PC-9 (cell line): ENCODE measurements around the gene CCDC18. TPM values are rescaled to one million over a fixed set of nuclear protein-coding genes. Genes with fewer than 3 reads are reported as not detected.
"Not testable (repeated sequence)": the region's sequence is repeated elsewhere in the genome, so short reads cannot be mapped to it uniquely, and the experiment has no call there.

Experiments used
- BruUV-seq: library from RNA; stranded (reverse); fragments of 400-500 nt; replicated peaks from 2 replicates; lab custom pipeline; 2021; lab: Mats Ljungman, UMichigan
- CTCF ChIA-PET: fragments of 300-600 bp; sonication (Branson Sonifier 250); formaldehyde crosslinking; loops from one replicate; lab custom pipeline; 2022; ENCODE audit warnings: antibody characterized with exemption; lab: Charles Lee
- POLR2A ChIA-PET: fragments of 300-600 bp; sonication (Branson Sonifier 250); formaldehyde crosslinking; loops from one replicate; lab custom pipeline; 2022; ENCODE audit warnings: antibody characterized with exemption; ENCODE audit not compliant: unreplicated experiment; lab: Charles Lee
- DNase-seq, 2 experiments: peaks; one replicate each; pipeline versions ENCODE4 v3.0.0 to v3.0.0-alpha.2; 2015 to 2022; ENCODE audit warnings: mixed read lengths in 1 of 2
- H2AFZ ChIP-seq: fragments of 200-600 bp; sonication (generic); 2 replicates; pipeline ENCODE4 v1.8.1; 2017; ENCODE audit warnings: antibody characterized with exemption
- H3F3A ChIP-seq: fragments of 200-600 bp; sonication (generic); 2 replicates; pipeline ENCODE4 v1.8.1; 2017; ENCODE audit warnings: antibody characterized with exemption, mild to moderate bottlenecking, low read depth; ENCODE audit not compliant: insufficient read depth
- H3K27ac ChIP-seq: fragments of 200-600 bp; sonication (generic); 2 replicates; pipeline ENCODE4 v1.6.1; 2016; ENCODE audit warnings: mixed run types
- H3K27me3 ChIP-seq: fragments of 200-600 bp; sonication (generic); 2 replicates; pipeline ENCODE4 v1.6.1; 2016; ENCODE audit warnings: low read depth, mixed run types; ENCODE audit not compliant: insufficient read depth
- H3K36me3 ChIP-seq: fragments of 200-600 bp; sonication (generic); 2 replicates; pipeline ENCODE4 v1.6.1; 2016; ENCODE audit warnings: low read depth, mixed run types
- H3K4me1 ChIP-seq: fragments of 200-600 bp; sonication (generic); replicated peaks from 2 replicates; pipeline ENCODE4 v1.6.1; 2016; ENCODE audit warnings: mixed run types; ENCODE audit not compliant: insufficient read depth
- H3K4me2 ChIP-seq: fragments of 200-600 bp; sonication (generic); 2 replicates; pipeline ENCODE4 v1.6.1; 2017; ENCODE audit warnings: mixed run types
- H3K4me3 ChIP-seq: fragments of 200-600 bp; sonication (generic); 2 replicates; pipeline ENCODE4 v1.6.1; 2016; ENCODE audit warnings: mixed run types
- H3K79me2 ChIP-seq: fragments of 200-600 bp; sonication (generic); 2 replicates; pipeline ENCODE4 v1.6.1; 2017; ENCODE audit warnings: low read depth, mixed run types
- H3K9me2 ChIP-seq: fragments of 200-600 bp; sonication (generic); 2 replicates; pipeline ENCODE4 v1.8.1; 2017; ENCODE audit warnings: mild to moderate bottlenecking; ENCODE audit not compliant: insufficient read depth
- H3K9me3 ChIP-seq: fragments of 200-600 bp; sonication (generic); 2 replicates; pipeline ENCODE4 v1.8.1; 2016; ENCODE audit warnings: low read depth; ENCODE audit not compliant: insufficient read depth
- H4K20me1 ChIP-seq: fragments of 200-600 bp; sonication (generic); 2 replicates; pipeline ENCODE4 v1.8.1; 2017; ENCODE audit not compliant: insufficient read depth
- EZH2 ChIP-seq: fragments of 200-600 bp; sonication (generic); IDR thresholded peaks from 2 replicates; pipeline ENCODE4 v1.8.0; 2017; ENCODE audit warnings: antibody characterized with exemption, low read depth
- intact Hi-C: fragments of 100-400 bp; cut with micrococcal nuclease; formaldehyde crosslinking; loops from one replicate; pipeline ENCODE4 v1.10.0; 2022; ENCODE audit not compliant: unreplicated experiment
- total RNA-seq: library from RNA; stranded (reverse); gene quantifications from 2 replicates; pipeline ENCODE4 v1.2.3, GENCODE V29; 2021
- TF ChIP-seq, protein P1 (sequence below): fragments of 200-600 bp; sonication (generic); conservative IDR thresholded peaks from 2 replicates; pipeline ENCODE4 v1.6.1; 2017; ENCODE audit warnings: mixed run types, antibody characterized with exemption, mild to moderate bottlenecking, moderate library complexity

The CCDC18 gene
- total RNA-seq, 1 experiment from 2014 or later = 15.4 TPM

DNA sequence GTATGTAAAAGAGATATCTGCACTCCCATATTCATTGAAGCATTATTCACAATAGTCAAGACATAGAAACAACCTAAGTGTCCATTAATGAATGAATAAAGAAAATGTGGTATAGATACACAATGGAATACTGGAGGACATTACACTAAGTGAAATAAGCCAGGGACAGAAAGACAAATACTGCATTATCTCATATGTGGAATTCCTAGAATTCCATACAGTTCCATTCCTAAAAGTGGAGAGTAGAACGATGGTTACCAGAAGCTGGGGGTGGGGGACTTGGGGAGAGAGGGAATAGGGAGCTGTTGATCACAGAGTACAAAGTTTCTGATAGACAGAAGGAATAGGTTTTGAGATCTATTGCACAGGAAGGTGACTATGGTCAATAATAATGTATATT, 7.7 kb upstream of the CCDC18 start:
- no peaks in the 10 kb centered on the region for H3K9me2 ChIP-seq
- peaks cover 96% of the 10 kb centered on the region for H3K79me2 ChIP-seq
- H3K36me3 ChIP-seq = peaks cover 52% of the 10 kb centered on the region
- CTCF ChIA-PET = interaction anchor here (0.6 kb wide), 1 partner anchor 370 kb away, joined by 15 read pairs; no protein-coding TSS in a partner anchor
- TF ChIP-seq, protein P1, sequence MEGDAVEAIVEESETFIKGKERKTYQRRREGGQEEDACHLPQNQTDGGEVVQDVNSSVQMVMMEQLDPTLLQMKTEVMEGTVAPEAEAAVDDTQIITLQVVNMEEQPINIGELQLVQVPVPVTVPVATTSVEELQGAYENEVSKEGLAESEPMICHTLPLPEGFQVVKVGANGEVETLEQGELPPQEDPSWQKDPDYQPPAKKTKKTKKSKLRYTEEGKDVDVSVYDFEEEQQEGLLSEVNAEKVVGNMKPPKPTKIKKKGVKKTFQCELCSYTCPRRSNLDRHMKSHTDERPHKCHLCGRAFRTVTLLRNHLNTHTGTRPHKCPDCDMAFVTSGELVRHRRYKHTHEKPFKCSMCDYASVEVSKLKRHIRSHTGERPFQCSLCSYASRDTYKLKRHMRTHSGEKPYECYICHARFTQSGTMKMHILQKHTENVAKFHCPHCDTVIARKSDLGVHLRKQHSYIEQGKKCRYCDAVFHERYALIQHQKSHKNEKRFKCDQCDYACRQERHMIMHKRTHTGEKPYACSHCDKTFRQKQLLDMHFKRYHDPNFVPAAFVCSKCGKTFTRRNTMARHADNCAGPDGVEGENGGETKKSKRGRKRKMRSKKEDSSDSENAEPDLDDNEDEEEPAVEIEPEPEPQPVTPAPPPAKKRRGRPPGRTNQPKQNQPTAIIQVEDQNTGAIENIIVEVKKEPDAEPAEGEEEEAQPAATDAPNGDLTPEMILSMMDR = no peak
- no peak for TF ChIP-seq EZH2
- no peak overlapping the region for H3K27ac ChIP-seq
- peaks cover 18% of the 10 kb centered on the region for H3K4me1 ChIP-seq
- H2AFZ ChIP-seq = no peak overlapping the region
- DNase-seq = no peak
- no peak overlapping the region for H3K4me3 ChIP-seq
- H3K27me3 ChIP-seq = no peaks in the 10 kb centered on the region
- H3F3A ChIP-seq = 0 out of 2 replicates have a peak, but pooled peaks cover 4% of the 10 kb centered on the region
- peaks cover 63% of the 10 kb centered on the region for H4K20me1 ChIP-seq
- intact Hi-C loops = no loop called here
- no TSS peak for BruUV-seq
- H3K9me3 ChIP-seq = no peaks in the 10 kb centered on the region
- no peak overlapping the region for H3K4me2 ChIP-seq
- POLR2A ChIA-PET = no interaction called here

DNA sequence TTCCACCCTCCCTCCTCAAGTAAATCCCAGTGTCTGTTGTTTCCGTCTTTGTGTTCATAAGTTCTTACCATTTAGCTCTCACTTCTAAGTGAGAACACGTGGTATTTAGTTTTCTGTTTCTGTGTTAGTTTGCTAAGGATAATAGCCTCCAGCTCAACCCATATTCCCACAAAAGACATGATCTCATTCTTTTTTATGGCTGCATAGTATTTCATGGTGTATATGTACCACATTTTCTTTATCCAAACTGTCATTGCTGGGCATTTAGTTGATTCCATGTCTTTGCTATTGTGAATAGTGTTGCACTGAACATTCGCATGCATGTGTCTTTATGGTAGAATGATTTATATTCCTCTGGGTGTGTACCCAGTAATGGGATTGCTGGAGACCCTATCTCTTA, 5.9 kb upstream of the CCDC18 start:
- H2AFZ ChIP-seq, CTCF ChIA-PET, DNase-seq, H3K27ac ChIP-seq, POLR2A ChIA-PET, H3K9me3 ChIP-seq, H3K4me3 ChIP-seq, H3K27me3 ChIP-seq, BruUV-seq, intact Hi-C loops, H3K4me2 ChIP-seq, H3K9me2 ChIP-seq: not testable (repeated sequence)
- peaks cover 46% of the 10 kb centered on the region for H3K36me3 ChIP-seq
- H4K20me1 ChIP-seq = peaks cover 66% of the 10 kb centered on the region
- H3K4me1 ChIP-seq = peaks cover 29% of the 10 kb centered on the region
- peaks cover 94% of the 10 kb centered on the region for H3K79me2 ChIP-seq
- H3F3A ChIP-seq = peaks cover 12% of the 10 kb centered on the region; the same call in 1 of the 2 replicates

DNA sequence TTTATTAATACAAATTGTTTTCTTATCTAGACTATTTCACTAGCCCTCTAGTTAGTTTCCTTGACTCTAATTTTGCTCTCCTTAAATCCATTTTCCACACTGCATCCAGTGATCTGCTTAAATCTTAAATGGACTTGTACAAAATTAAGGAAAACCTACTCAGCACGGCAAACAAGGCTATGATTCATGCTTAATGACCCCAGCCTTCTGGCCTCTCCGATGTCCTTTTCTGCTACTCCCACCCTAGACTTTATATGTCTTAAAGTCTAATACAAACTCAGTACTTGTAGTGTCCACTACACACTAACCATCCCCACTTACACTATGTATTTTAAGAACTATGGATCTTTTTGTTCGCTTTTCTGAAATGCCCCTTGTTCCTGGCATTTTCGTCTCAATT, 2.5 kb upstream of the CCDC18 start:
- H3K4me3 ChIP-seq = peak overlapping the region; percentile 86
- no TSS peak for BruUV-seq
- peaks cover 47% of the 10 kb centered on the region for H3K4me1 ChIP-seq
- H3K27me3 ChIP-seq = no peaks in the 10 kb centered on the region
- peaks cover 44% of the 10 kb centered on the region for H4K20me1 ChIP-seq
- peak in 1 of 2 experiments; percentile 52 for DNase-seq
- H3K9me3 ChIP-seq = no peaks in the 10 kb centered on the region
- H3K9me2 ChIP-seq = no peaks in the 10 kb centered on the region
- H3F3A ChIP-seq = peaks cover 27% of the 10 kb centered on the region
- H3K27ac ChIP-seq = peak overlapping the region; percentile 98
- peak overlapping the region; percentile 91 for H3K4me2 ChIP-seq
- H3K36me3 ChIP-seq = peaks cover 28% of the 10 kb centered on the region
- intact Hi-C loops = no loop called here
- peaks cover 84% of the 10 kb centered on the region for H3K79me2 ChIP-seq
- H2AFZ ChIP-seq = no peak overlapping the region
- ChIA-PET CTCF (interaction anchor here (0.5 kb wide), 1 partner anchor 8 kb away, joined by 3 read pairs; no protein-coding TSS in a partner anchor), POLR2A (interaction anchor here (0.6 kb wide), 2 partner anchors 82 to 837 kb away, joined by 3 to 6 read pairs; no protein-coding TSS in a partner anchor)
- TF ChIP-seq, protein P1 = no peak
- no peak for TF ChIP-seq EZH2

DNA sequence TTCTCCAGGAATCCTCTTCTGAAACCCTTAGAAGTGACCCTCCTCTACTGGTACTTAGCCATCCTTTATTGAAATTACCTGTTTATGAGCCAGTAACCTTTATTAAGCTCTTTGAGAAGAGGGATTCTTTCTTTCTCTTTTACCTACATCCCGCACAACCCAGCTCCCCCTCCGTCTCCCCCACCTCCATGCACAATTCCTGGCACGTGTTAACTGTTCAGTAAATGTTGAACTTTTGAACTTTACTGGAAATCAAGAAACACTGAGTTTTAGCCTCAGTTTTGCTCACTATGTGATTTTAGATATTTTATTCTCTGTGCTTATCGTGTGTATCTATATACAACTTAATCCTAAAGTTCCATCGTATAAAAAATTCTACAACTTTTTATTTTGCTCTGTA, 2.1 kb upstream of the CCDC18 start:
- no peaks in the 10 kb centered on the region for H3K27me3 ChIP-seq
- H2AFZ ChIP-seq = no peak overlapping the region
- H3K4me3 ChIP-seq = peak overlapping the region; percentile 86
- peaks cover 27% of the 10 kb centered on the region for H3F3A ChIP-seq
- intact Hi-C loops = no loop called here
- peaks cover 51% of the 10 kb centered on the region for H3K4me1 ChIP-seq
- peaks cover 84% of the 10 kb centered on the region for H3K79me2 ChIP-seq
- POLR2A ChIA-PET = no interaction called here
- peaks cover 23% of the 10 kb centered on the region for H3K36me3 ChIP-seq
- H3K4me2 ChIP-seq = peak overlapping the region; percentile 91
- H3K9me2 ChIP-seq = no peaks in the 10 kb centered on the region
- H3K27ac ChIP-seq = peak overlapping the region; percentile 98
- no peak for DNase-seq
- no peaks in the 10 kb centered on the region for H3K9me3 ChIP-seq
- H4K20me1 ChIP-seq = peaks cover 40% of the 10 kb centered on the region
- BruUV-seq = no TSS peak
- TF ChIP-seq, protein P1 = no peak
- no peak for TF ChIP-seq EZH2
- CTCF ChIA-PET = interaction anchor here (0.5 kb wide), 1 partner anchor 9 kb away, joined by 3 read pairs; no protein-coding TSS in a partner anchor
